IMR-90 (cell line): ENCODE results near the gene OR10AD1. TPM values are rescaled to one million over a fixed set of nuclear protein-coding genes. Genes with fewer than 3 reads are reported as not detected.
A peak's percentile ranks its signal among the peaks of the same experiment; 100 is the strongest.

Source experiments
- ATAC-seq: fragments of 200-7000 bp; cut with Tn5 transposase; 2 replicates; pipeline ENCODE4 v1.9.1; 2020; ENCODE audit warnings: low read depth, mild to moderate bottlenecking, moderate library complexity
- BruUV-seq: library from RNA; stranded (reverse); fragments of 400-500 nt; replicated peaks from 2 replicates; lab custom pipeline; 2021; lab: Mats Ljungman, UMichigan
- CTCF ChIA-PET: fragments of 300-600 bp; formaldehyde crosslinking; extraction: SDS; loops from one replicate; lab custom pipeline; 2021; ENCODE audit warnings: antibody characterized with exemption; lab: Yijun Ruan, JAX
- POLR2A ChIA-PET: fragments of 300-600 bp; sonication (Branson Sonifier 250); formaldehyde crosslinking; loops from one replicate; lab custom pipeline; 2022; ENCODE audit warnings: antibody characterized with exemption; ENCODE audit not compliant: unreplicated experiment; lab: Charles Lee
- DNase-seq: peaks from one replicate; pipeline ENCODE4 v3.0.0; 2013
- H2AFZ ChIP-seq: replicated peaks from 2 replicates; pipeline ENCODE3; 2013; ENCODE audit warnings: low read length, mild to moderate bottlenecking; ENCODE audit not compliant: poor library complexity
- H2AK5ac ChIP-seq: 2 replicates; pipeline ENCODE4 v1.6.1; 2013; ENCODE audit warnings: low read depth, low read length, inconsistent platforms
- H2AK9ac ChIP-seq: replicated peaks from 2 replicates; pipeline ENCODE3; 2013; ENCODE audit warnings: mild to moderate bottlenecking, low read depth, low read length, moderate library complexity; ENCODE audit not compliant: poor library complexity
- H2BK120ac ChIP-seq: 2 replicates; pipeline ENCODE4 v1.6.1; 2013; ENCODE audit warnings: low read depth, low read length, inconsistent platforms
- H2BK15ac ChIP-seq: 3 replicates; pipeline ENCODE4 v1.6.1; 2013; ENCODE audit warnings: low read depth, low read length, inconsistent platforms
- H2BK20ac ChIP-seq: 2 replicates; pipeline ENCODE4 v1.6.1; 2013; ENCODE audit warnings: low read depth, mild to moderate bottlenecking, inconsistent platforms, low read length, moderate library complexity
- H2BK5ac ChIP-seq: 2 replicates; pipeline ENCODE4 v1.6.1; 2013; ENCODE audit warnings: mild to moderate bottlenecking, low read depth, low read length, inconsistent platforms; ENCODE audit not compliant: poor library complexity, severe bottlenecking
- H3K14ac ChIP-seq: replicated peaks from 2 replicates; pipeline ENCODE4 v1.6.1; 2013; ENCODE audit warnings: low read depth, low read length, inconsistent platforms
- H3K18ac ChIP-seq: 2 replicates; pipeline ENCODE4 v1.6.1; 2013; ENCODE audit warnings: low read depth, low read length, control low read depth
- H3K23ac ChIP-seq: 2 replicates; pipeline ENCODE4 v1.6.1; 2013; ENCODE audit warnings: low read depth, low read length, inconsistent platforms
- H3K27ac ChIP-seq: 2 replicates; pipeline ENCODE4 v1.5.1; 2013; ENCODE audit warnings: mild to moderate bottlenecking, control low read depth, low read length; ENCODE audit not compliant: insufficient read depth
- H3K27me3 ChIP-seq: 2 replicates; pipeline ENCODE4 v1.6.1; 2013; ENCODE audit warnings: low read length; ENCODE audit not compliant: control insufficient read depth, insufficient read depth
- H3K36me3 ChIP-seq: 2 replicates; pipeline ENCODE4 v1.6.1; 2013; ENCODE audit warnings: low read length, mixed read lengths; ENCODE audit not compliant: control insufficient read depth, insufficient read depth
- H3K4ac ChIP-seq: 2 replicates; pipeline ENCODE4 v1.6.1; 2013; ENCODE audit warnings: low read depth, low read length, inconsistent platforms
- H3K4me1 ChIP-seq: 2 replicates; pipeline ENCODE4 v1.6.1; 2013; ENCODE audit warnings: low read length, mixed read lengths; ENCODE audit not compliant: control insufficient read depth, insufficient read depth
- H3K4me2 ChIP-seq: 2 replicates; pipeline ENCODE4 v1.6.1; 2013; ENCODE audit warnings: low read depth, mild to moderate bottlenecking, control low read depth, low read length, moderate library complexity
- H3K4me3 ChIP-seq: 2 replicates; pipeline ENCODE4 v1.5.1; 2013; ENCODE audit warnings: low read depth, mild to moderate bottlenecking, control low read depth, low read length, moderate library complexity; ENCODE audit not compliant: insufficient read depth
- H3K56ac ChIP-seq: 2 replicates; pipeline ENCODE4 v1.6.1; 2013; ENCODE audit warnings: low read length, inconsistent platforms; ENCODE audit not compliant: insufficient read depth; ENCODE audit errors: extremely low read depth
- H3K79me1 ChIP-seq, 2 experiments: 2 replicates each; pipeline ENCODE4 v1.6.1; 2013; ENCODE audit warnings: low read length in 2 of 2, inconsistent platforms in 1 of 2, low read depth in 1 of 2
- H3K9ac ChIP-seq: 2 replicates; pipeline ENCODE4 v1.6.1; 2013; ENCODE audit warnings: low read depth, low read length, control low read depth
- H3K9me1 ChIP-seq: 2 replicates; pipeline ENCODE4 v1.6.1; 2013; ENCODE audit warnings: low read length, inconsistent platforms; ENCODE audit not compliant: insufficient read depth
- H3K9me3 ChIP-seq: 2 replicates; pipeline ENCODE4 v1.6.1; 2013; ENCODE audit warnings: low read length; ENCODE audit not compliant: control insufficient read depth, insufficient read depth
- H4K20me1 ChIP-seq: 2 replicates; pipeline ENCODE4 v1.6.1; 2013; ENCODE audit warnings: low read length, inconsistent platforms; ENCODE audit not compliant: insufficient read depth
- H4K5ac ChIP-seq: 2 replicates; pipeline ENCODE4 v1.6.1; 2013; ENCODE audit warnings: mild to moderate bottlenecking, low read depth, low read length, control low read depth
- H4K8ac ChIP-seq, 2 experiments: 2 replicates each; pipeline ENCODE4 v1.6.1; 2013; ENCODE audit warnings: low read depth in 2 of 2, low read length in 2 of 2, control low read depth in 1 of 2, inconsistent platforms in 1 of 2
- H4K91ac ChIP-seq: 2 replicates; pipeline ENCODE4 v1.6.1; 2013; ENCODE audit warnings: low read depth, low read length, inconsistent platforms; ENCODE audit not compliant: insufficient read depth
- CTCF ChIP-seq: conservative IDR thresholded peaks from 2 replicates; pipeline ENCODE4 v1.5.1; 2012; ENCODE audit warnings: mild to moderate bottlenecking, low read depth, low read length, improper control_type of control experiment
- MAZ ChIP-seq: IDR thresholded peaks from 2 replicates; pipeline ENCODE4 v1.6.1; 2012; ENCODE audit warnings: low read depth, mild to moderate bottlenecking, low read length, improper control_type of control experiment, moderate library complexity, borderline replicate concordance
- NFE2L2 ChIP-seq: fragments of 150-350 bp; IDR thresholded peaks from 2 replicates; pipeline ENCODE4 v1.6.1; 2016; ENCODE audit warnings: low read depth, mild to moderate bottlenecking, low read length
- SMC3 ChIP-seq: fragments of 150-350 bp; IDR thresholded peaks from 2 replicates; pipeline ENCODE4 v1.6.1; 2016; ENCODE audit warnings: low read depth, mild to moderate bottlenecking, antibody characterized with exemption, low read length, moderate library complexity
- WGBS, 2 experiments: methylation state at CpG; one replicate each; pipeline versions ENCODE4 v1.1.5 to v1.1.7; 2013; ENCODE audit warnings: missing lambda C conversion rate in 2 of 2; ENCODE audit not compliant: insufficient read length in 1 of 2; ENCODE audit errors: extremely low coverage in 2 of 2; 5-methylcytosine and 5-hydroxymethylcytosine counted together
- dilution Hi-C: fragments of 300-500 bp; cut with HindIII; formaldehyde crosslinking; loops from one replicate; pipeline ENCODE4 v1.14.3; 2018; ENCODE audit warnings: low sequenced_read_pairs; ENCODE audit not compliant: unreplicated experiment
- in situ Hi-C: fragments of 300-500 bp; cut with MboI; formaldehyde crosslinking; loops from 3 replicates; pipeline ENCODE4 v1.14.3; 2019; ENCODE audit warnings: low sequenced_read_pairs, inconsistent platforms, mixed read lengths
- intact Hi-C: fragments of 100-400 bp; cut with micrococcal nuclease; formaldehyde crosslinking; loops from 2 replicates; pipeline ENCODE4 v1.10.0; 2022
- polyA plus RNA-seq, 3 experiments: library from polyadenylated mRNA; depleted of rRNA; stranded (reverse); fragments of >200 nt; gene quantifications; 2 replicates each; pipeline ENCODE4 v1.2.3, GENCODE V29; 2012; ENCODE audit warnings: low replicate concordance in 1 of 3
- total RNA-seq: library from RNA; depleted of rRNA; stranded (reverse); fragments of >200 nt; gene quantifications from 2 replicates; pipeline ENCODE4 v1.2.3, GENCODE V29; 2012
- TF ChIP-seq, protein P1 (sequence below): fragments of 150-350 bp; IDR thresholded peaks from 2 replicates; pipeline ENCODE4 v1.6.1; 2016; ENCODE audit warnings: low read depth, mild to moderate bottlenecking, low read length, moderate library complexity, borderline replicate concordance

The OR10AD1 gene
- total and polyA plus RNA-seq, 2 of the 4 experiments (the other 2 are of a cell fraction) = not detected

GRCh38 chr12:48157889-48158370 is 45.2 kb downstream of the OR10AD1 start (continued):
- no peak for TF ChIP-seq SMC3

GRCh38 chr12:48157018-48157888 is 45.8 kb downstream of the OR10AD1 start, which contains the start of gene ASB8:
TSS of gene ASB8 (minus strand) at chr12:48157515. CDS start at chr12:48153496, 4,019 bp downstream.
- Histone ChIP-seq H4K20me1 (no peaks in the 10 kb centered on the region), H3K14ac (peak within 1 kb of the TSS; percentile 95), H3K4me3 (peak within 1 kb of the TSS; percentile 68), H3K4ac (peak within 1 kb of the TSS; percentile 87), H3K79me1 (peaks cover 3 to 23% of the 10 kb centered on the region in 2 experiments; a peak in 3 of 4 replicates), H3K9me3 (no peaks in the 10 kb centered on the region), H3K9me1 (peaks cover 5% of the 10 kb centered on the region), H2BK15ac (peak within 1 kb of the TSS; percentile 8; the same call in 1 of the 3 replicates), H3K36me3 (peaks cover 4% of the 10 kb centered on the region), H4K91ac (peak within 1 kb of the TSS; percentile 60), H3K56ac (peak within 1 kb of the TSS; percentile 80), H4K5ac (peak within 1 kb of the TSS; percentile 94), H3K27ac (peak within 1 kb of the TSS; percentile 74), H3K27me3 (peaks cover 2% of the 10 kb centered on the region; the same call in 1 of the 2 replicates), H3K4me2 (peak within 1 kb of the TSS; percentile 99), H2BK5ac (peak within 1 kb of the TSS; percentile 62), H2BK20ac (peak within 1 kb of the TSS; percentile 42; the same call in 1 of the 2 replicates), H2AFZ (peak within 1 kb of the TSS; percentile 96), H2AK5ac (peak within 1 kb of the TSS; percentile 52; the same call in 1 of the 2 replicates), H2BK120ac (peak within 1 kb of the TSS; percentile 70), H3K18ac (peak within 1 kb of the TSS; percentile 71), H4K8ac (peak within 1 kb of the TSS; percentile 76 to 97), H3K23ac (peak within 1 kb of the TSS; percentile 90), H2AK9ac (peak within 1 kb of the TSS; percentile 86), H3K4me1 (peaks cover 2% of the 10 kb centered on the region; the same call in 1 of the 2 replicates), H3K9ac (peak within 1 kb of the TSS; percentile 77)
- WGBS, 2 experiments = 0% methylated on average over 25 of the region's 56 CpGs; no CpG with 5 or more reads in 1 of the 2 experiments
- POLR2A ChIA-PET = interaction anchor here (0.6 kb wide), 1 partner anchor 10 kb away, joined by 6 read pairs; no protein-coding TSS in a partner anchor
- TF ChIP-seq MAZ (peak; percentile 95; the same call in 1 of the 2 replicates), CTCF (peak; percentile 48), NFE2L2 (no peak)
- TF ChIP-seq, protein P1, sequence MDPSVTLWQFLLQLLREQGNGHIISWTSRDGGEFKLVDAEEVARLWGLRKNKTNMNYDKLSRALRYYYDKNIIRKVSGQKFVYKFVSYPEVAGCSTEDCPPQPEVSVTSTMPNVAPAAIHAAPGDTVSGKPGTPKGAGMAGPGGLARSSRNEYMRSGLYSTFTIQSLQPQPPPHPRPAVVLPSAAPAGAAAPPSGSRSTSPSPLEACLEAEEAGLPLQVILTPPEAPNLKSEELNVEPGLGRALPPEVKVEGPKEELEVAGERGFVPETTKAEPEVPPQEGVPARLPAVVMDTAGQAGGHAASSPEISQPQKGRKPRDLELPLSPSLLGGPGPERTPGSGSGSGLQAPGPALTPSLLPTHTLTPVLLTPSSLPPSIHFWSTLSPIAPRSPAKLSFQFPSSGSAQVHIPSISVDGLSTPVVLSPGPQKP = no peak
- CTCF ChIA-PET = interaction anchor here (0.5 to 1.2 kb wide), 7 partner anchors 8 to 67 kb away, joined by 3 to 5 read pairs (median 4); no protein-coding TSS in a partner anchor
- BruUV-seq = no TSS peak
- in situ Hi-C loops (no loop called here), intact Hi-C loops (loop anchor here (2.0 kb wide), 1 partner anchor 50 kb away; the partner anchor contains the start of gene SENP1), dilution Hi-C loops (no loop called here)
- DNase-seq (peak; percentile 97), ATAC-seq (peak; percentile 99)
